ENCODE data around the gene PPP1R10. TPM values are rescaled to one million over a fixed set of nuclear protein-coding genes. Genes with fewer than 3 reads are reported as not detected.

Gene PPP1R10
- total RNA-seq, 4 donors from 2014 or later: 29.4 to 48.6 (median 39.3) TPM

DNA sequence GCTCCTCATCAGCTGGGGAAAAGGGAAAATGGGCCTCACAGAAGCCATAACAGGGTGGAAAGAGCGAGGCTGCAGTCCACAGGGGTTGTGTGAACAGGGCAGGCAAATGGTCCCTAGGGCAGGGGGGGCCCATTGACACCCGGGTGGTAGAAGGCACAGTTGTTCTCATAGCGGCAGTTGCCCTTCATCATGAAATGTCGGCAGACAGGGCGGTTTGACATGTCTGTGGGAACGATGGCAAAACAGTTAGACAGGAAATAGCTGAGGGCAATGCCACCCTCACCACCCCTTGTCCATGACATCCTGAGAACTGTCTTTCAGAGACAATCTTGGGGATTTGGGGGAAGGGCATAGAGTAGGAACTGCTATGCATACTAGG, 15.6 kb downstream of the PPP1R10 start:
- H3K27me3 ChIP-seq: no peaks in the 10 kb centered on the region
- no peaks in the 10 kb centered on the region for H3K4me1 ChIP-seq
- TF ChIP-seq EP300 (IDR thresholded peaks at IDR 0.05) (no peak), CTCF (IDR thresholded peaks at IDR 0.05) (no peak), POLR2A (IDR thresholded peaks at IDR 0.05) (no peak)
- no peak overlapping the region for H3K4me3 ChIP-seq
- no peak overlapping the region for H3K27ac ChIP-seq
- no peaks in the 10 kb centered on the region for H3K9me3 ChIP-seq
- H3K36me3 ChIP-seq: peaks cover 12 to 73% (median 49%) of the 10 kb centered on the region in 3 donors
- DNase-seq (ENCODE audit: low spot score in 2 of 2): no peak
- WGBS, 2 donors: 55 to 68% methylated on average over 6 of the region's 6 CpGs

- Histone ChIP-seq H3K27ac (no peak overlapping the region), H3K4me3 (no peak overlapping the region), H3K36me3 (peaks cover 12 to 67% (median 41%) of the 10 kb centered on the region in 3 donors), H3K4me1 (no peaks in the 10 kb centered on the region), H3K27me3 (no peaks in the 10 kb centered on the region), H3K9me3 (no peaks in the 10 kb centered on the region)
- 72 to 74% methylated on average over 9 to 10 of the region's 10 CpGs for WGBS, 2 donors
- TF ChIP-seq POLR2A (IDR thresholded peaks at IDR 0.05): peak in 1 of 2 donors; percentile 8
- no peak for TF ChIP-seq CTCF (IDR thresholded peaks at IDR 0.05)
- TF ChIP-seq EP300 (IDR thresholded peaks at IDR 0.05): peak in 1 of 2 donors; percentile 25
- no peak for DNase-seq (ENCODE audit: low spot score in 2 of 2)
Observed at GRCh38 chr6:30600451-30600961, 16.5 kb downstream of the PPP1R10 start.

DNA sequence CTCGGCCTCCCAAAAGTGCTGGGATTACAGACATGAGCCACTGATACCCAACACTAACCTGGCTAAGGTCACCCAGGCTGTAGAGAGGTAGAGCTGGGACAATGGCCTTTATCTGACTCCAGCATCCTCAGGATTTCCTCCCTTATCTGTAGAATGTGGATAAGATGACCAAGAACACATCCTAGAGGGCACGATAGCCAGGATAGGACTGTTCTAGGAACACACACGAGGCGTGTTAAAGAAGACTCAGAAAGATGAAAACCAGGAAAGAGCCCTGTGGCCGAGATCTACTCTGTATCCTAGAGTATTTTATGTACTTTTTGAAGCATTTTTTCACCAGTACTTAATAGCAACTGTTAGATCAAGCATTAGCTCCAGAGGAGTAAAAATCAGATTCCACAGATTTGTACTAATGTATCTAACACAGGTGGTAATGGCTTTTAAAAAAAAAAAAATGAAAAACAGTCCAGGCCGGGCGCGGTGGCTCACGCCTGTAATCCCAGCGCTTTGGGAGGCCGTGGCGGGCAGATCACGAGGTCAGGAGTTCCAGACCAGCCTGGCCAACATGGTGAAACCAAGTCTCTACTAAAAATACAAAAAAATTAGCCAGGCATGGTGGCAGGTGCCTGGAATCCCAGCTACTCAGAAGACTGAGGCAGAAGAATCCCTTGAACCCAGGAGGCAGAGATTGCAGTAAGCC, 17.3 kb downstream of the PPP1R10 start:
- Histone ChIP-seq H3K4me3 (no peak overlapping the region), H3K27me3 (no peaks in the 10 kb centered on the region), H3K9me3 (no peaks in the 10 kb centered on the region), H3K4me1 (no peaks in the 10 kb centered on the region), H3K36me3 (peaks cover 12 to 67% (median 35%) of the 10 kb centered on the region in 3 donors), H3K27ac (no peak overlapping the region)
- WGBS, 2 donors: 84 to 85% methylated on average over 13 of the region's 13 CpGs
- TF ChIP-seq EP300 (IDR thresholded peaks at IDR 0.05) (no peak), POLR2A (IDR thresholded peaks at IDR 0.05) (no peak), CTCF (IDR thresholded peaks at IDR 0.05) (no peak)
- no peak for DNase-seq (ENCODE audit: low spot score in 2 of 2)

DNA sequence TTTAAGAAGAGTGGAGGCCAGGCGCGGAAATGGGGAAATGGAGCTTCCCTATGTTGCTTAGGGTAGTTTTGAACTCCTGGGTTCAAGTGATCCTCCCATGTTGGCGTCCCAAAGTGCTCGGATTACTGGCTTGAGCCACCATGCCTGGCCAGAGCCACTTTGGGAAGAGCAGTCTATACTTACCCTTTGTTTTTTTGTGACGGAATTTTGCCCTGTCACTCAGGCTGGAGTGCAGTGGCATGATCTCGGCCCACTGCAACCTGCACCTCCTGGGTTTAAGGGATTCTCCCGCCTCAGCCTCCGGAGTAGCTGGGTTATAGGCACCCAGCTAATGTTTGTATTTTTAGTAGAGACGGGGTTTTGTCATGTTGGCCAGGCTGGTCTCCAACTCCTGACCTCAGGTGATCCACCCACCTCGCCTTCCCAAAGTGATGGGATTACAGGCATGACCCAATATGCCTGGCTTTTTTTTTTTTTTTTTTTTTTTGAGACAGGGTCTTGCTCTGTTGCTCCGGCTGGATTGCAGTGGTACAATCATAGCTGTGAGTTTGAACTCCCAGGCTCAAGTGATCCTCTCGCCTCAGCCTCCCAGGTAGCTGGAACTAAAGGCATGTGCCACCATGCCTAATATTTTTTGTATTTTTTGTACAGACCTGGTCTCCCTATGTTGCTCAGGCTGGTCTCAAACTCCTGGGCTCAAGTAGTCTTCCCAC, 18.0 kb downstream of the PPP1R10 start:
- DNase-seq (ENCODE audit: low spot score in 2 of 2): no peak
- 72 to 75% methylated on average over 12 of the region's 12 CpGs for WGBS, 2 donors
- Histone ChIP-seq H3K27me3 (no peaks in the 10 kb centered on the region), H3K4me1 (no peaks in the 10 kb centered on the region), H3K4me3 (no peak overlapping the region), H3K9me3 (no peaks in the 10 kb centered on the region), H3K27ac (no peak overlapping the region), H3K36me3 (peaks cover 12 to 67% (median 28%) of the 10 kb centered on the region in 3 donors)
- TF ChIP-seq POLR2A (IDR thresholded peaks at IDR 0.05) (no peak), EP300 (IDR thresholded peaks at IDR 0.05) (no peak), CTCF (IDR thresholded peaks at IDR 0.05) (no peak)
